ENCODE measurements around the gene HPD. TPM values are rescaled to one million over a fixed set of nuclear protein-coding genes. Genes with fewer than 3 reads are reported as not detected.

The HPD gene
- polyA plus RNA-seq, 3 donors = 0.19 to 0.75 TPM; not detected in 1

- H3K4me3 Mint-ChIP-seq = peak overlapping the region; percentile 79 to 90
- intact Hi-C loops (cut with micrococcal nuclease) = loop anchor here (1.0 to 5.0 kb wide), 3 partner anchors 16 to 34 kb away; no protein-coding TSS in a partner anchor
Measured at GRCh38 chr12:121811434-121812319, 47.0 kb downstream of the HPD start.

More at GRCh38 chr12:121811434-121812319, 47.0 kb downstream of the HPD start:
- peaks cover 51 to 62% of the 10 kb centered on the region in 2 donors for H3K4me1 ChIP-seq (ENCODE audit: control insufficient read depth in 1 of 2, insufficient read depth in 2 of 2, low read length in 2 of 2)
- H3K27ac ChIP-seq (ENCODE audit: low read depth in 1 of 2, low read length in 2 of 2) = peak overlapping the region; percentile 62 to 79
- peaks cover 0 to 2% (median 0%) of the 10 kb centered on the region in 7 donors for H3K9me3 Mint-ChIP-seq
- peaks cover 0 to 3% (median 0%) of the 10 kb centered on the region in 3 donors for H3K27me3 Mint-ChIP-seq (ENCODE audit: low read depth in 3 of 3)
- WGBS (ENCODE audit: insufficient coverage) = under 1% methylated on average over 43 of the region's 46 CpGs
- peaks cover 52% of the 10 kb centered on the region for H3K4me1 Mint-ChIP-seq
- H3K36me3 ChIP-seq (replicated peaks in 1 of 2; ENCODE audit: control insufficient read depth in 1 of 2, insufficient read depth in 2 of 2, low read length in 2 of 2) = peaks cover 60 to 70% of the 10 kb centered on the region in 2 donors
- H3K4me2 ChIP-seq (replicated peaks; ENCODE audit: extremely low read depth, low read length, poor library complexity, severe bottlenecking) = peak overlapping the region; percentile 100
- peak; percentile 99 for TF ChIP-seq CTCF (IDR thresholded peaks at IDR 0.05)
- peak overlapping the region; percentile 75 to 90 (median 79) for H3K27ac Mint-ChIP-seq
- peak in 2 of 3 donors; percentile 59 to 68 for DNase-seq
- no peaks in the 10 kb centered on the region for H3K27me3 ChIP-seq (ENCODE audit: control insufficient read depth in 2 of 2, insufficient read depth in 2 of 2, low read length in 2 of 2)
- peak overlapping the region; percentile 66 to 89 (median 67) for H3K4me3 ChIP-seq (replicated peaks in 1 of 3; ENCODE audit: low read depth in 2 of 3, low read length in 3 of 3)
- H3K9ac ChIP-seq (ENCODE audit: insufficient read depth, low read length, poor library complexity, severe bottlenecking) = peak overlapping the region; percentile 60
- peaks cover 97% of the 10 kb centered on the region for H3K79me2 ChIP-seq (ENCODE audit: insufficient read depth, low read length)
- H3K36me3 Mint-ChIP-seq = peaks cover 44 to 70% of the 10 kb centered on the region in 2 donors
- H3K9me3 ChIP-seq (replicated peaks in 1 of 2; ENCODE audit: control insufficient read depth in 1 of 2, insufficient read depth in 1 of 2, low read length in 2 of 2) = no peaks in the 10 kb centered on the region
- H2AFZ ChIP-seq (ENCODE audit: insufficient read depth, low read depth, low read length, poor library complexity, severe bottlenecking) = no peak overlapping the region
- H4K20me1 ChIP-seq (ENCODE audit: insufficient read depth, low read length) = peaks cover 98% of the 10 kb centered on the region
